ENCODE data around the gene GATA5. TPM values are rescaled to one million over a fixed set of nuclear protein-coding genes. Genes with fewer than 3 reads are reported as not detected.

Gene GATA5
- polyA plus RNA-seq, 2 donors = 0.01 to 0.04 TPM

- Histone ChIP-seq H3K27ac (ENCODE audit: low read depth in 2 of 2, low read length in 1 of 2) (no peak overlapping the region), H3K27me3 (ENCODE audit: control insufficient read depth in 1 of 2, insufficient read depth in 2 of 2, low read length in 2 of 2) (no peaks in the 10 kb centered on the region), H3K4me1 (ENCODE audit: control insufficient read depth in 2 of 2, insufficient read depth in 2 of 2, low read length in 1 of 2) (no peaks in the 10 kb centered on the region), H3K36me3 (ENCODE audit: control insufficient read depth in 2 of 2, insufficient read depth in 2 of 2, low read length in 1 of 2) (no peaks in the 10 kb centered on the region), H3K9me3 (ENCODE audit: control insufficient read depth in 2 of 2, insufficient read depth in 1 of 2, low read depth in 1 of 2, low read length in 1 of 2) (no peaks in the 10 kb centered on the region), H3K4me3 (ENCODE audit: low read depth in 1 of 2, low read length in 2 of 2) (no peak overlapping the region)
- WGBS, 2 donors = 75 to 87% methylated on average over 3 of the region's 3 CpGs
Observed at GRCh38 chr20:62451970-62452369, 23.8 kb downstream of the GATA5 start.

- H3K4me3 ChIP-seq (ENCODE audit: low read depth in 1 of 2, low read length in 2 of 2) = no peak overlapping the region
- 75 to 78% methylated on average over 10 of the region's 10 CpGs for WGBS, 2 donors
- H3K27ac ChIP-seq (ENCODE audit: low read depth in 2 of 2, low read length in 1 of 2) = no peak overlapping the region
- no peaks in the 10 kb centered on the region for H3K9me3 ChIP-seq (ENCODE audit: control insufficient read depth in 2 of 2, insufficient read depth in 1 of 2, low read depth in 1 of 2, low read length in 1 of 2)
- no peaks in the 10 kb centered on the region for H3K36me3 ChIP-seq (ENCODE audit: control insufficient read depth in 2 of 2, insufficient read depth in 2 of 2, low read length in 1 of 2)
- H3K4me1 ChIP-seq (ENCODE audit: control insufficient read depth in 2 of 2, insufficient read depth in 2 of 2, low read length in 1 of 2) = no peaks in the 10 kb centered on the region
- no peaks in the 10 kb centered on the region for H3K27me3 ChIP-seq (ENCODE audit: control insufficient read depth in 1 of 2, insufficient read depth in 2 of 2, low read length in 2 of 2)
Observed at GRCh38 chr20:62451156-62451767, 24.5 kb downstream of the GATA5 start.

- Histone ChIP-seq H3K27me3 (ENCODE audit: control insufficient read depth in 1 of 2, insufficient read depth in 2 of 2, low read length in 2 of 2) (no peaks in the 10 kb centered on the region), H3K4me1 (ENCODE audit: control insufficient read depth in 2 of 2, insufficient read depth in 2 of 2, low read length in 1 of 2) (no peaks in the 10 kb centered on the region), H3K9me3 (ENCODE audit: control insufficient read depth in 2 of 2, insufficient read depth in 1 of 2, low read depth in 1 of 2, low read length in 1 of 2) (no peaks in the 10 kb centered on the region), H3K27ac (ENCODE audit: low read depth in 2 of 2, low read length in 1 of 2) (no peak overlapping the region), H3K36me3 (ENCODE audit: control insufficient read depth in 2 of 2, insufficient read depth in 2 of 2, low read length in 1 of 2) (no peaks in the 10 kb centered on the region), H3K4me3 (ENCODE audit: low read depth in 1 of 2, low read length in 2 of 2) (no peak overlapping the region)
- 63 to 75% methylated on average over 24 of the region's 24 CpGs for WGBS, 2 donors
Observed at GRCh38 chr20:62449951-62450691, 25.7 kb downstream of the GATA5 start.

GRCh38 chr20:62448788-62449187, 27.0 kb downstream of the GATA5 start:
- 71 to 72% methylated on average over 14 of the region's 14 CpGs for WGBS, 2 donors
- Histone ChIP-seq H3K27me3 (ENCODE audit: control insufficient read depth in 1 of 2, insufficient read depth in 2 of 2, low read length in 2 of 2) (no peaks in the 10 kb centered on the region), H3K9me3 (ENCODE audit: control insufficient read depth in 2 of 2, insufficient read depth in 1 of 2, low read depth in 1 of 2, low read length in 1 of 2) (no peaks in the 10 kb centered on the region), H3K4me1 (ENCODE audit: control insufficient read depth in 2 of 2, insufficient read depth in 2 of 2, low read length in 1 of 2) (no peaks in the 10 kb centered on the region), H3K4me3 (ENCODE audit: low read depth in 1 of 2, low read length in 2 of 2) (no peak overlapping the region), H3K36me3 (ENCODE audit: control insufficient read depth in 2 of 2, insufficient read depth in 2 of 2, low read length in 1 of 2) (no peaks in the 10 kb centered on the region), H3K27ac (ENCODE audit: low read depth in 2 of 2, low read length in 1 of 2) (no peak overlapping the region)

- 62 to 69% methylated on average over 10 of the region's 10 CpGs for WGBS, 2 donors
- no peak overlapping the region for H3K27ac ChIP-seq (ENCODE audit: low read depth in 2 of 2, low read length in 1 of 2)
- H3K4me1 ChIP-seq (ENCODE audit: control insufficient read depth in 2 of 2, insufficient read depth in 2 of 2, low read length in 1 of 2) = no peaks in the 10 kb centered on the region
- H3K27me3 ChIP-seq (ENCODE audit: control insufficient read depth in 1 of 2, insufficient read depth in 2 of 2, low read length in 2 of 2) = no peaks in the 10 kb centered on the region
- H3K9me3 ChIP-seq (ENCODE audit: control insufficient read depth in 2 of 2, insufficient read depth in 1 of 2, low read depth in 1 of 2, low read length in 1 of 2) = no peaks in the 10 kb centered on the region
- no peaks in the 10 kb centered on the region for H3K36me3 ChIP-seq (ENCODE audit: control insufficient read depth in 2 of 2, insufficient read depth in 2 of 2, low read length in 1 of 2)
- no peak overlapping the region for H3K4me3 ChIP-seq (ENCODE audit: low read depth in 1 of 2, low read length in 2 of 2)
Observed at GRCh38 chr20:62448038-62448437, 27.8 kb downstream of the GATA5 start.

GRCh38 chr20:62446888-62447869, 28.6 kb downstream of the GATA5 start:
- H3K27ac ChIP-seq (ENCODE audit: low read depth in 2 of 2, low read length in 1 of 2) = no peak overlapping the region
- no peaks in the 10 kb centered on the region for H3K27me3 ChIP-seq (ENCODE audit: control insufficient read depth in 1 of 2, insufficient read depth in 2 of 2, low read length in 2 of 2)
- no peaks in the 10 kb centered on the region for H3K9me3 ChIP-seq (ENCODE audit: control insufficient read depth in 2 of 2, insufficient read depth in 1 of 2, low read depth in 1 of 2, low read length in 1 of 2)

GRCh38 chr20:62446481-62446880, 29.3 kb downstream of the GATA5 start:
- H3K27me3 ChIP-seq (ENCODE audit: control insufficient read depth in 1 of 2, insufficient read depth in 2 of 2, low read length in 2 of 2) = no peaks in the 10 kb centered on the region
- H3K27ac ChIP-seq (ENCODE audit: low read depth in 2 of 2, low read length in 1 of 2) = no peak overlapping the region
- H3K9me3 ChIP-seq (ENCODE audit: control insufficient read depth in 2 of 2, insufficient read depth in 1 of 2, low read depth in 1 of 2, low read length in 1 of 2) = no peaks in the 10 kb centered on the region
- H3K4me1 ChIP-seq (ENCODE audit: control insufficient read depth in 2 of 2, insufficient read depth in 2 of 2, low read length in 1 of 2) = no peaks in the 10 kb centered on the region
- no peak overlapping the region for H3K4me3 ChIP-seq (ENCODE audit: low read depth in 1 of 2, low read length in 2 of 2)
- WGBS, 2 donors = 36 to 44% methylated on average over 12 of the region's 12 CpGs
- no peaks in the 10 kb centered on the region for H3K36me3 ChIP-seq (ENCODE audit: control insufficient read depth in 2 of 2, insufficient read depth in 2 of 2, low read length in 1 of 2)

More at GRCh38 chr20:62446888-62447869, 28.6 kb downstream of the GATA5 start:
- Histone ChIP-seq H3K36me3 (ENCODE audit: control insufficient read depth in 2 of 2, insufficient read depth in 2 of 2, low read length in 1 of 2) (no peaks in the 10 kb centered on the region), H3K4me1 (ENCODE audit: control insufficient read depth in 2 of 2, insufficient read depth in 2 of 2, low read length in 1 of 2) (no peaks in the 10 kb centered on the region), H3K4me3 (ENCODE audit: low read depth in 1 of 2, low read length in 2 of 2) (no peak overlapping the region)
- 78 to 85% methylated on average over 44 of the region's 44 CpGs for WGBS, 2 donors

GRCh38 chr20:62445553-62446340, 30.0 kb downstream of the GATA5 start:
- Histone ChIP-seq H3K4me1 (ENCODE audit: control insufficient read depth in 2 of 2, insufficient read depth in 2 of 2, low read length in 1 of 2) (no peaks in the 10 kb centered on the region), H3K27me3 (ENCODE audit: control insufficient read depth in 1 of 2, insufficient read depth in 2 of 2, low read length in 2 of 2) (no peaks in the 10 kb centered on the region), H3K9me3 (ENCODE audit: control insufficient read depth in 2 of 2, insufficient read depth in 1 of 2, low read depth in 1 of 2, low read length in 1 of 2) (no peaks in the 10 kb centered on the region), H3K4me3 (ENCODE audit: low read depth in 1 of 2, low read length in 2 of 2) (no peak overlapping the region), H3K27ac (ENCODE audit: low read depth in 2 of 2, low read length in 1 of 2) (no peak overlapping the region), H3K36me3 (ENCODE audit: control insufficient read depth in 2 of 2, insufficient read depth in 2 of 2, low read length in 1 of 2) (no peaks in the 10 kb centered on the region)
- WGBS, 2 donors = 78 to 79% methylated on average over 28 to 34 of the region's 36 CpGs

GRCh38 chr20:62444286-62444685, 31.5 kb downstream of the GATA5 start:
- Histone ChIP-seq H3K27me3 (ENCODE audit: control insufficient read depth in 1 of 2, insufficient read depth in 2 of 2, low read length in 2 of 2) (no peaks in the 10 kb centered on the region), H3K9me3 (ENCODE audit: control insufficient read depth in 2 of 2, insufficient read depth in 1 of 2, low read depth in 1 of 2, low read length in 1 of 2) (no peaks in the 10 kb centered on the region), H3K4me3 (ENCODE audit: low read depth in 1 of 2, low read length in 2 of 2) (no peak overlapping the region), H3K4me1 (ENCODE audit: control insufficient read depth in 2 of 2, insufficient read depth in 2 of 2, low read length in 1 of 2) (no peaks in the 10 kb centered on the region), H3K36me3 (ENCODE audit: control insufficient read depth in 2 of 2, insufficient read depth in 2 of 2, low read length in 1 of 2) (no peaks in the 10 kb centered on the region), H3K27ac (ENCODE audit: low read depth in 2 of 2, low read length in 1 of 2) (no peak overlapping the region)
- 90 to 98% methylated on average over 6 of the region's 6 CpGs for WGBS, 2 donors

All from esophagus (tissue), 2 donors.